ENCODE data around the gene RAB9B.

The RAB9B gene

GRCh38 chrX:103773445-103773844 lies 58.6 kb downstream of the RAB9B start:
- Histone ChIP-seq H3K79me2 (ENCODE audit: control insufficient read depth, low read length) (no peaks in the 10 kb centered on the region), H3K27me3 (ENCODE audit: control insufficient read depth, low read length) (no peaks in the 10 kb centered on the region), H3K36me3 (ENCODE audit: control insufficient read depth, low read length) (no peaks in the 10 kb centered on the region), H3K4me1 (ENCODE audit: control insufficient read depth, low read length) (no peaks in the 10 kb centered on the region), H3K9me2 (replicated peaks; ENCODE audit: control insufficient read depth, low read length) (no peaks in the 10 kb centered on the region), H3F3A (ENCODE audit: control insufficient read depth, insufficient read depth) (no peaks in the 10 kb centered on the region), H3K27ac (ENCODE audit: low read depth, low read length) (no peak overlapping the region), H3K9me3 (ENCODE audit: control insufficient read depth, insufficient read depth, low read length) (no peaks in the 10 kb centered on the region), H3K4me3 (ENCODE audit: low read length) (no peak overlapping the region), H3K4me2 (ENCODE audit: low read length) (no peak overlapping the region), H4K20me1 (ENCODE audit: control insufficient read depth, insufficient read depth, low read depth, low read length) (no peaks in the 10 kb centered on the region)
- TF ChIP-seq CTCF (IDR thresholded peaks at IDR 0.05; ENCODE audit: low read depth, low read length, poor library complexity, severe bottlenecking), result no peak
- no peak for TF ChIP-seq EZH2phosphoT487 (IDR thresholded peaks at IDR 0.05; ENCODE audit: borderline replicate concordance, low read length)

Measured in DOHH2 (cell line).